H1 (cell line): ENCODE data around the gene IFI44L.

Source experiments
- CHD2 ChIP-seq: IDR thresholded peaks from 2 replicates; pipeline ENCODE4 v1.6.1; 2012; ENCODE audit warnings: low read length, improper control_type of control experiment
- JUND ChIP-seq: IDR thresholded peaks from 2 replicates; pipeline ENCODE4 v1.6.1; 2011; ENCODE audit warnings: mild to moderate bottlenecking, improper control_type of control experiment, low read length
- ZNF274 ChIP-seq: IDR thresholded peaks from 2 replicates; pipeline ENCODE4 v1.7.0; 2012; ENCODE audit warnings: low read length, borderline replicate concordance; ENCODE audit errors: extremely low read depth

DNA sequence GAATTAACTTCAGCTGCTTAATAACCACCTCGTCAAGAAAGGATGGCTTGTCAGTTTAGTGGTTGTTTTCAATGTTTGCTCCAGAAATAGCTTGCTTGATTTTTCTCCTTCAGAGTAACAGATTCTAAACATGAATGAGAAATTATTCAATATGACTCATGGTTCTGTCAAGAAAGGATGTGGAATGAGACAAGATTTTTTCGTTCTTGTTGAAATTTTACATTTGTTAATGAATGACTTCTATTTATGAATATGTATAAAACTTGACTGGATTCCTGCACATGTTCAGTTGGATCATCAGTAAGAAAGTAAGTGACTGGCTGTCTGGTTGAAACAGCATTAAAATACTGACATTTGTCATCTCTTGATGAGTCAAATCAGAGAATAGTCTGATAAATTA lies 67.7 kb downstream of the IFI44L start:
- no peak for TF ChIP-seq JUND
- no peak for TF ChIP-seq CHD2
- TF ChIP-seq ZNF274 = no peak
